ENCODE results near the gene ACYP2. TPM values are rescaled to one million over a fixed set of nuclear protein-coding genes. Genes with fewer than 3 reads are reported as not detected.
"Not testable (repeated sequence)": the region's sequence is repeated elsewhere in the genome, so short reads cannot be mapped to it uniquely, and the experiment has no call there.

The ACYP2 gene
- total RNA-seq, 1 donor from 2014 or later: 76.7 TPM

DNA sequence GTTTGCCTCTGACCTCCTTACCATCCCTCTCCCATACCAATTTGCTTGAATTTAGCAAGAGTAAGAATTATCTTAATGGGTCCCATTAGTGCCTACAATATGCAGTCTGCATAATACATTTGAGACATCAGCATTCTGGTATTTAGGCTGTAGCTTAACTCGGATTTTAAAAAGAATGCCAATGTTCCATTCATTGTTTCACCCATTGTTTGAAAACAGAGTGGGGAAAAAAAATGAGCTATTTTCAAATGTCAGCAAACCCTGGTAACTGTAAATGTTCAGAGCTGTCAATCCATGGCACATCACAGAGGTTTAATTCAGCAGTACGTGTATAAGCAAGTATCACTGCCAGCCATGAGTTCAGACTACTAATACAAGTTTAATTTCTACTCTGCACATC lies 202.6 kb downstream of the ACYP2 start:
- intact Hi-C loops (cut with micrococcal nuclease): loop anchor here (10.0 kb wide), 1 partner anchor 83 kb away; no protein-coding TSS in a partner anchor
- TF ChIP-seq, protein P1, sequence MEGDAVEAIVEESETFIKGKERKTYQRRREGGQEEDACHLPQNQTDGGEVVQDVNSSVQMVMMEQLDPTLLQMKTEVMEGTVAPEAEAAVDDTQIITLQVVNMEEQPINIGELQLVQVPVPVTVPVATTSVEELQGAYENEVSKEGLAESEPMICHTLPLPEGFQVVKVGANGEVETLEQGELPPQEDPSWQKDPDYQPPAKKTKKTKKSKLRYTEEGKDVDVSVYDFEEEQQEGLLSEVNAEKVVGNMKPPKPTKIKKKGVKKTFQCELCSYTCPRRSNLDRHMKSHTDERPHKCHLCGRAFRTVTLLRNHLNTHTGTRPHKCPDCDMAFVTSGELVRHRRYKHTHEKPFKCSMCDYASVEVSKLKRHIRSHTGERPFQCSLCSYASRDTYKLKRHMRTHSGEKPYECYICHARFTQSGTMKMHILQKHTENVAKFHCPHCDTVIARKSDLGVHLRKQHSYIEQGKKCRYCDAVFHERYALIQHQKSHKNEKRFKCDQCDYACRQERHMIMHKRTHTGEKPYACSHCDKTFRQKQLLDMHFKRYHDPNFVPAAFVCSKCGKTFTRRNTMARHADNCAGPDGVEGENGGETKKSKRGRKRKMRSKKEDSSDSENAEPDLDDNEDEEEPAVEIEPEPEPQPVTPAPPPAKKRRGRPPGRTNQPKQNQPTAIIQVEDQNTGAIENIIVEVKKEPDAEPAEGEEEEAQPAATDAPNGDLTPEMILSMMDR (IDR thresholded peaks at IDR 0.05; ENCODE audit: borderline replicate concordance): no peak
- no peak overlapping the region for H3K4me3 ChIP-seq
- no peak overlapping the region for H3K27ac ChIP-seq (replicated peaks)
- H3K36me3 ChIP-seq: no peaks in the 10 kb centered on the region
- H3K4me1 ChIP-seq: peaks cover 11% of the 10 kb centered on the region
- no peak for DNase-seq
- no peaks in the 10 kb centered on the region for H3K27me3 ChIP-seq (ENCODE audit: low read depth)
- peaks cover 8% of the 10 kb centered on the region for H3K9me3 ChIP-seq (replicated peaks)

GRCh38 chr2:54318821-54319220 lies 203.4 kb downstream of the ACYP2 start:
- Histone ChIP-seq H3K4me3 (no peak overlapping the region), H3K4me1 (peaks cover 11% of the 10 kb centered on the region), H3K27me3 (ENCODE audit: low read depth) (no peaks in the 10 kb centered on the region), H3K27ac (replicated peaks) (no peak overlapping the region), H3K36me3 (no peaks in the 10 kb centered on the region), H3K9me3 (replicated peaks) (peaks cover 8% of the 10 kb centered on the region)
- intact Hi-C loops (cut with micrococcal nuclease): loop anchor here (10.0 kb wide), 1 partner anchor 84 kb away; no protein-coding TSS in a partner anchor
- DNase-seq: no peak
- TF ChIP-seq, protein P1 (IDR thresholded peaks at IDR 0.05; ENCODE audit: borderline replicate concordance): no peak

- TF ChIP-seq, protein P1 (IDR thresholded peaks at IDR 0.05; ENCODE audit: borderline replicate concordance): no peak
- Histone ChIP-seq H3K9me3 (replicated peaks) (peaks cover 19% of the 10 kb centered on the region), H3K27me3 (ENCODE audit: low read depth) (no peaks in the 10 kb centered on the region), H3K4me3 (no peak overlapping the region), H3K27ac (replicated peaks) (no peak overlapping the region), H3K36me3 (no peaks in the 10 kb centered on the region), H3K4me1 (peaks cover 11% of the 10 kb centered on the region)
- intact Hi-C loops (cut with micrococcal nuclease): no loop called here
- DNase-seq: no peak
Measured at GRCh38 chr2:54321047-54321446, 205.6 kb downstream of the ACYP2 start.

DNA sequence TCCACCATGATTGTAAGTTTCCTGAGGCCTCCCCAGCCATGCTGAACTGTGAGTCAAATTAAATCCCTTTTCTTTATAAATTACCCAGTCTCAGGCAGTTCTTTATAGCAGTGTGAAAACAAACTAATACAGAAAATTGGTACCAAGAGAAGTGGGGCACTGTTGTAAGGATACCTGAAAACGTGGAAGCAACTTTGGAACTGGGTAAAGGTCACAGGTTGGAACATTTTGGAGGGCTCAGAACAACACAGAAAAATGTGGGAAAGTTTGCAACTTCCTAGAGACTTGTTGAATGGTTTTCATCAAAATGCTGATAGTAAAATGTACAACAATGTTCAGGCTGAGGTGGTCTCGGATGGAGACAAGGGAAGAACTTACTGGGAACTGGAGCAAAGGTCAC lies 209.1 kb downstream of the ACYP2 start:
- intact Hi-C loops (cut with micrococcal nuclease); H3K27ac ChIP-seq (replicated peaks); H3K4me1 ChIP-seq; H3K27me3 ChIP-seq (ENCODE audit: low read depth); DNase-seq; H3K36me3 ChIP-seq; H3K4me3 ChIP-seq: not testable (repeated sequence)
- peaks cover 15% of the 10 kb centered on the region for H3K9me3 ChIP-seq (replicated peaks)

DNA sequence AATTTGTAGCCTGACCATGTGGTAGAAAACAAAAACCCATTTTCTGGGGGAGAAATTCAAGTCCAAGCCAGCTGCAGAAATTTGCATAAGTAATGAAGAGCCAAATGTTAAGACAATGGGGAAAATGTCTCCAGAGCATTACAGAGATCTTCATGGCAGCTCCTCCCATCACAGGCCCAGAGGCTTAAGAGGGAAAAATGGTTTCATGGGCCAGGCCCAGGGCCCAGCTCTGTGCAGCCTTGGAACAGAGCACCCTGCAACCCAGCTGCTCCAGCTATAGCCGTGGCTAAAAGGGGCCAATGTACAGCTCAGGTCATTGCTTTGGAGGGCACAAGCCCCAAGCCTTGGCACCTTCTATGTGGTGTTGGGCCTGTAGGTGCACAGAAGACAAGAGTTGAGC lies 209.7 kb downstream of the ACYP2 start:
- Histone ChIP-seq H3K9me3 (replicated peaks) (peaks cover 15% of the 10 kb centered on the region), H3K4me3 (no peak overlapping the region), H3K36me3 (no peaks in the 10 kb centered on the region), H3K27ac (replicated peaks) (no peak overlapping the region), H3K27me3 (ENCODE audit: low read depth) (no peaks in the 10 kb centered on the region), H3K4me1 (peaks cover 10% of the 10 kb centered on the region)
- TF ChIP-seq, protein P1 (IDR thresholded peaks at IDR 0.05; ENCODE audit: borderline replicate concordance): no peak
- DNase-seq: no peak
- intact Hi-C loops (cut with micrococcal nuclease): no loop called here

DNA sequence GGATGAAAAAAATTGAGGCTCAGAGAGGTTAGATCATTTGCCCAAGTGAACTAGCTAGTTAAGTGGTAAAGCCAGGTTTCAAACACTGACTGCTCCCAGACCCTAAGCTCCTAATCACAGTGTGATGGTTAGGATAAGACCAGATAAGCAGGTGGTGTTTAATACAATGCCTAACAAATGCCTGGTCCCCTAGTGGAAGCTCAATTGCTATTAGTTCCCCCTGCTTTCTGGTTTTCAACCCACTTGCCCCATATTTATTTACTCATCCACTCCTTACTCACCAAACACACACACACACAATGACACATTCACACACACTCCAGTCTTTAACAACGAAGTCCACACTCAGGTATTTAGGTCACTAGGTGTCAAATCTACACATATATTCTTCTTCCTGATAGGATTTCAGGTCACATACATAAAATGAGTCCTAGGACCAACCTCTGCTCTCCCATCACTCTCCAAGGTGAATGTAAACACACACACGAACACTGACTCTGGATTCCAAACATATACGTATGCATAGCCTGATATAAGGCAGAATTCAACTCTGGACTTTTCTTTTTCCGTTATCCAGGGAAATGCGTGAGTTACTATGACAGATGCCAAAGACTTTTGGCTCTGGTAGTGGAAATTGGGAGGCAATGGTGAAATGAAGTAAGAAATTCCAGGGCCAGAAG lies 214.2 kb downstream of the ACYP2 start:
- intact Hi-C loops (cut with micrococcal nuclease): loop anchor here (10.0 kb wide), 1 partner anchor 175 kb away; no protein-coding TSS in a partner anchor
- Histone ChIP-seq H3K9me3 (replicated peaks) (peaks cover 13% of the 10 kb centered on the region), H3K4me3 (peak overlapping the region; percentile 70), H3K36me3 (no peaks in the 10 kb centered on the region), H3K27ac (replicated peaks) (peak overlapping the region; percentile 95), H3K27me3 (ENCODE audit: low read depth) (no peaks in the 10 kb centered on the region), H3K4me1 (peaks cover 23% of the 10 kb centered on the region)
- TF ChIP-seq, protein P1 (IDR thresholded peaks at IDR 0.05; ENCODE audit: borderline replicate concordance): no peak
- no peak for DNase-seq
